Measurements from ENCODE around the gene DCAF17.

DCAF17 gene

DNA sequence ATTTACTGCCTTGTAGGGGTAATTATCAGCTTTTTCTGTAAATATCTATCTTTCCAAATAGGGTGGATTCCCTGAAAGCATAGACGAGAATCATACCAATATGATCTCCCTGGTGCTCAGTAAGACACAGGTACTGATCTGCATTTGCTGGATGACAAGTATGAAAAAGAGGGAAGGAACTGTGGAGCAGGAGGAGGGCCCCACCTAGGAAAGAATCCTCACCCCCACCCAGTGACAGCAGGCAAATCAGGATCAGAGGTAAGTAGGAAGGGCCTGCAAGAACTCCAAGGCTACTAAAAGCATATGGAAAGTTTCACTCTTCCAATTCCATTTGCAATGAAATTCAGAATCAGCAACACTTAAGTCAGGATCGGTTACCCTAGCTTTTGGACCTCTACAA lies 42.5 kb upstream of the DCAF17 start:
- H3K4me3 ChIP-seq (ENCODE audit: low read depth, low read length), result no peak overlapping the region
- TF ChIP-seq, protein P1, sequence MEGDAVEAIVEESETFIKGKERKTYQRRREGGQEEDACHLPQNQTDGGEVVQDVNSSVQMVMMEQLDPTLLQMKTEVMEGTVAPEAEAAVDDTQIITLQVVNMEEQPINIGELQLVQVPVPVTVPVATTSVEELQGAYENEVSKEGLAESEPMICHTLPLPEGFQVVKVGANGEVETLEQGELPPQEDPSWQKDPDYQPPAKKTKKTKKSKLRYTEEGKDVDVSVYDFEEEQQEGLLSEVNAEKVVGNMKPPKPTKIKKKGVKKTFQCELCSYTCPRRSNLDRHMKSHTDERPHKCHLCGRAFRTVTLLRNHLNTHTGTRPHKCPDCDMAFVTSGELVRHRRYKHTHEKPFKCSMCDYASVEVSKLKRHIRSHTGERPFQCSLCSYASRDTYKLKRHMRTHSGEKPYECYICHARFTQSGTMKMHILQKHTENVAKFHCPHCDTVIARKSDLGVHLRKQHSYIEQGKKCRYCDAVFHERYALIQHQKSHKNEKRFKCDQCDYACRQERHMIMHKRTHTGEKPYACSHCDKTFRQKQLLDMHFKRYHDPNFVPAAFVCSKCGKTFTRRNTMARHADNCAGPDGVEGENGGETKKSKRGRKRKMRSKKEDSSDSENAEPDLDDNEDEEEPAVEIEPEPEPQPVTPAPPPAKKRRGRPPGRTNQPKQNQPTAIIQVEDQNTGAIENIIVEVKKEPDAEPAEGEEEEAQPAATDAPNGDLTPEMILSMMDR (IDR thresholded peaks at IDR 0.05; ENCODE audit: low read depth, low read length), result no peak

DNA sequence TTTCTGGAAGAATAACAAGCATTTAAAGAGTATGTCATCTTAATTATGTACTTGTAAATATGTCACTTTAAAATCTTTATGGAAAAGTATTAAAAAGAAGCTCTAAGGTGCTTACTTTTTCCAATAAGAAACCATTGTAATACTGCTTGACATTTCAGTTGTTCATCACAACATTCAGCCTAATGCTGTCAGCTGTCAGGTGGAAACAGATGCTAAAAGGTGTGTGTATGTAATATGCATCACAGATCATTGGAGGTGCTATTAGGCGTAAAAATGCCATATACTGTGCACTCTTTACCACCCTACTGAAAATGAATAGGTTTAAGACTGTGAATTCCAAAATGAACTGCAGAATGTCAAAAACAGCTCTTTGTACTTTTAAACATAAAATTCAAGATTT lies 40.5 kb upstream of the DCAF17 start:
- no peak overlapping the region for H3K4me3 ChIP-seq (ENCODE audit: low read depth, low read length)
- TF ChIP-seq, protein P1 (IDR thresholded peaks at IDR 0.05; ENCODE audit: low read depth, low read length), result no peak

DNA sequence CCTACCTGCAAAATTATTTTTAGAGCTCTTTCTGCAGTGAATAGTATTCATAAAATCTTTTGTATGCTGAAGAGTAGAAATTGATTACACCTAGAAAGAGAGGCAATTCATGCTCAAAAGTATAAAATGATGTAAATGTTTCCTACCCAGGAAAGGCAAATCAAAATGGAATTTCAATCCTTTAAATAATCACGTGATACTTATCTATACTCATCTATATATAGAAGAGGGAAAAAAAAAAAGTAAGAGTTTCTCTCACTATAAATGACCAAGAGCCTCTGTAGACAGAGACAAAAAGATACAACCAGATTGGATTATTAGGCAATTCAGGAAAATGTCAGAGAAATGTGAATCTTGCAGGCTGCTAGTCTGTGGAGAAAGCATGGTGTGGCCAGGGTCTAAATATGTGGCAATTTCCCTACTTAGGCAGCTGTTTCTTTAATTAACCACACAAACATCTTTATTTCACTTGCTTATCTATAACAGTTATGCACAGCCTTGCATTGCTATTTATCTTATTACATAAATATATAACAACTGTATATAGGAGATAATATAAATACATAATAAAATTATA lies 39.8 kb upstream of the DCAF17 start:
- TF ChIP-seq, protein P1 (IDR thresholded peaks at IDR 0.05; ENCODE audit: low read depth, low read length), result no peak
- H3K4me3 ChIP-seq (ENCODE audit: low read depth, low read length), result no peak overlapping the region

DNA sequence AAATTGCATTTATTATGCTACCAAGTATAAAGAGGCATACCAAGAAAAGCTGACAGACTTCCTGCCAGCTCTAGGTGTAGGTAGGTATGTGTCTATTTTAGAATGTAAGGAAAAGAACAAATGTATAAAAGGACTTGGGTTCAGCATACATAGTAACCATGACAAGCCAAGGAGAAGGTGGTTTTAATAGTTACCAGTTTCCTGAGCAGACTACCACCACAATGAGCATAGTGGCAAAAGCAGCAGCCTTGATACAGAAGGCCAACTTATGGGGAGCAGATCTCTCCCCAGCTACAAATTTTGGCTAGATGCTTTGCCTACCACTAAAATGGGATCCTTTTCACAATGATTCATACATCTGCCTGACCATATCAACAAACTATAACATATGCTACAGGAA lies 34.7 kb upstream of the DCAF17 start:
- H3K4me3 ChIP-seq (ENCODE audit: low read depth, low read length), result no peak overlapping the region
- TF ChIP-seq, protein P1 (IDR thresholded peaks at IDR 0.05; ENCODE audit: low read depth, low read length), result no peak

DNA sequence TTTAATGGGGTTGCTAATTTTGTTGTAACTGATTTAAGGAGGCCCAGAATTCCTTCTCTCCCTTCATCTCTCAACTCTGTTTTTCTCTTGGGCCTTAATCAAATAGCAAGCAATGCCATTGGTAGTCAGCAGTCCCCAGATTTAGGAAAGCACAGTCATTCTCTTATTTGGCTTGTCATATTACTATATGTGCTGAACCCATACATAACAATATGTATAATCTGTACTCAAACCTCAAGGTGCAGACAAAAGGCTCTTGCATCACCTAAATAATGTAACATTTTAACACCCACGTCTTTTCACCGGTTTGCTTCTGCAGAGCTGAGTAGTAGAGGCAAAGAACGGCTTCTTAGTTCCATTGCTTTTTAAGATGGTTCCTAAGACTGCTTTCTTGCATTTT lies 33.6 kb upstream of the DCAF17 start:
- TF ChIP-seq, protein P1 (IDR thresholded peaks at IDR 0.05; ENCODE audit: low read depth, low read length), result no peak
- no peak overlapping the region for H3K4me3 ChIP-seq (ENCODE audit: low read depth, low read length)

DNA sequence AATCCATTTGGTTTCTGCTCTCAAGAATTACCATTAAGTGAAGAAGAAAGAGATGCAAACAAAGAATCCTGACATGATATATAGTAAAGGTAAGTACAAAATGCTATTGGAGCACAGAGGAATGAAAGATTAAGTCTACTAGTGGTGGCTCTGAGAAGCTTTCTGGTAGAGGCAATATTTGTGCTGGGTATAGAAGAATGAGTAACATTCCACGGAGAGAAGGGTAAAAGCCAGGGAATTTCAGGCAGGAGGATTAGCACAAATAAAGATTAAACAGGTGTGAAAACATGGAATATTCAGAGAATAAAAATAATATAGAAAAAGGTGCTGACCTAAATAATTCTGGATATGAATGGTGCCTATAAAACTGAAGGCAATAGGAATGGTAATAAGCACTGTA lies 32.1 kb upstream of the DCAF17 start:
- no peak overlapping the region for H3K4me3 ChIP-seq (ENCODE audit: low read depth, low read length)
- TF ChIP-seq, protein P1 (IDR thresholded peaks at IDR 0.05; ENCODE audit: low read depth, low read length), result no peak

DNA sequence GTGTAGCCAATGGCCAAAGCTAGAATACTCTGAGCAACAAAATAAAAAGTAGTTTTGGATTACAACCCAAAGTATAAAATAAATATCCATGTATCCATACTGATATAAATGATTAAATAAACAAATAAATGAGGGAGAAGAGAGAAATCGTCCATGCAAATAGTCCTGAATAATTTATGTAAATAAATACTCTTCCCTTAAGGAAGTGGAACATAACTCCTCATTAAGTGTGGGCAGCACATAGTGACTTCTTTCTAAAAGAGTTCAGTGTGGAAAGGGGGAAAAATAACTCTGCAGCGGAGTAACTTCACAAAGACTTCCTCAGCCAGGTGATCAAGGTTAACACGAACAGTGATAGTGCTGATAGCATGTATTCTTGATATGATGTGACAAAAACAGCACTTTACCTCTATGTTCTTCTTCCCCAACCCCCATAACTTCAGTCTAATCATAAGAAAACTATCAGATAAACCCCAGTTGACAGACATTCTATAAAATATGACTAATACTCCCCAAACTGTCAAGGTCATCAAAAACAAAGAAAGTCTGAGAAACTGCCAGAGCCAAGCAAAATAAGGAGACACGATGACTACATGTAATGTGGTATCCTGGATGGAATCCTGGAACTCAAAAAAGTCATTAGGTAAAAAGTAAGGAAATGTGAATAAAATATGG lies 31.0 kb upstream of the DCAF17 start:
- no peak overlapping the region for H3K4me3 ChIP-seq (ENCODE audit: low read depth, low read length)
- TF ChIP-seq, protein P1 (IDR thresholded peaks at IDR 0.05; ENCODE audit: low read depth, low read length), result no peak
